Measurements from ENCODE around the gene PDCD1LG2.

DNA sequence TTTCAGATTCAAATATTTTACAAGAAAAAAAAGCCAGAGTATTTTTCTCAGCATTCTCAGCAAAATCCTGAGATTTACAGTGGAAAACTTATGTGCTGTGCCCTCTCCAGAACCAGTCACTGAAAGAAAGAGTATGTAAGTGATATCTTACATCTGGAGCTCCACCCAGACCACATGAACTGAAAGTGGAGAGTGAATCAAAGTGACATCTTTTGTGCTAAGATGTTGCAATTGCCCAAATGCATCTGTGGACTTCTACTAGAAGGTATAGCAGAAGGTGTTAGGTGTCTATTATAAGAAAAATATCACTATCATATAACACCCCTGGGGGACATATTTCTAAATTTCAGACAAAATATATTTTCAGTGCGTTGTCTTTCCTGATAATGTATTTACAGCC, 69.5 kb downstream of the PDCD1LG2 start:
- TF ChIP-seq CTCF (IDR thresholded peaks at IDR 0.05; ENCODE audit: low read depth, low read length, poor library complexity, severe bottlenecking) (no peak), EZH2phosphoT487 (IDR thresholded peaks at IDR 0.05; ENCODE audit: borderline replicate concordance, low read length) (no peak)
